Stimulated activated CD8-positive, alpha-beta memory T cell treated with anti-CD3 and anti-CD28 coated beads, Interleukin-7, amount 100 ng/mL, for 4 hours (primary cell): ENCODE measurements around the gene MYOF.
"Not testable (repeated sequence)": the region's sequence is repeated elsewhere in the genome, so short reads cannot be mapped to it uniquely, and the experiment has no call there.

ENCODE experiments used
- DNase-seq, 2 donors: peaks; one replicate each; pipeline ENCODE4 v3.0.0-alpha.2; 2020; ENCODE audit warnings: low read depth in 2 of 2

The MYOF gene

GRCh38 chr10:93393211-93393610, 88.9 kb downstream of the MYOF start:
- no peak for DNase-seq

GRCh38 chr10:93392121-93392520, 90.0 kb downstream of the MYOF start:
- DNase-seq, result no peak

- no peak for DNase-seq
Measured at GRCh38 chr10:93390306-93391090, 91.6 kb downstream of the MYOF start.

GRCh38 chr10:93386631-93387369, 95.3 kb downstream of the MYOF start:
- no peak for DNase-seq

- DNase-seq, result no peak
Measured at GRCh38 chr10:93385345-93385744, 96.8 kb downstream of the MYOF start.

GRCh38 chr10:93384006-93384405, 98.1 kb downstream of the MYOF start:
- DNase-seq, result no peak

- no peak for DNase-seq
Measured at GRCh38 chr10:93383562-93383981, 98.6 kb downstream of the MYOF start.

GRCh38 chr10:93379731-93380575, 102.2 kb downstream of the MYOF start:
- DNase-seq, result no peak

- DNase-seq, result no peak
Measured at GRCh38 chr10:93378997-93379730, 103.0 kb downstream of the MYOF start.

- DNase-seq, result no peak
Measured at GRCh38 chr10:93378039-93378438, 104.1 kb downstream of the MYOF start.

- DNase-seq, result peak in 1 of 2 donors; percentile 4
Measured at GRCh38 chr10:93376372-93377293, 105.5 kb downstream of the MYOF start.

- no peak for DNase-seq
Measured at GRCh38 chr10:93370961-93371360, 111.2 kb downstream of the MYOF start.

- DNase-seq, result no peak
Measured at GRCh38 chr10:93369588-93370164, 112.5 kb downstream of the MYOF start.

- DNase-seq, result no peak
Measured at GRCh38 chr10:93368210-93368609, 113.9 kb downstream of the MYOF start.

- DNase-seq, result no peak
Measured at GRCh38 chr10:93367664-93368063, 114.5 kb downstream of the MYOF start.

- DNase-seq, result no peak
Measured at GRCh38 chr10:93364966-93365365, 117.2 kb downstream of the MYOF start.

- DNase-seq, result no peak
Measured at GRCh38 chr10:93363891-93364648, 118.1 kb downstream of the MYOF start.

- not testable (repeated sequence) for DNase-seq
Measured at GRCh38 chr10:93358398-93358797, 123.7 kb downstream of the MYOF start.

- DNase-seq, result no peak
Measured at GRCh38 chr10:93357680-93358079, 124.5 kb downstream of the MYOF start.
